Smooth muscle cell (in vitro differentiated cells): Measurements from ENCODE around the gene PRRX1. TPM values are rescaled to one million over a fixed set of nuclear protein-coding genes. Genes with fewer than 3 reads are reported as not detected.

Experiments used
- DNase-seq: peaks from one replicate; lab custom pipeline; 2025; ENCODE audit not compliant: unreplicated experiment; lab: John Stamatoyannopoulos, UW
- H2AFZ ChIP-seq: fragments of 200-600 bp; sonication (generic); 2 replicates; pipeline ENCODE4 v1.6.0; 2016; ENCODE audit warnings: antibody characterized with exemption, low read depth, mild to moderate bottlenecking
- H3F3A ChIP-seq: fragments of 200-600 bp; sonication (generic); 2 replicates; pipeline ENCODE4 v1.6.0; 2017; ENCODE audit warnings: antibody characterized with exemption, low read depth
- H3K27ac ChIP-seq: fragments of 200-600 bp; sonication (generic); 2 replicates; pipeline ENCODE4 v1.5.1; 2016; ENCODE audit warnings: low read depth, mild to moderate bottlenecking
- H3K27me3 ChIP-seq: fragments of 200-600 bp; sonication (generic); 2 replicates; pipeline ENCODE4 v1.6.1; 2016; ENCODE audit warnings: low read depth, mild to moderate bottlenecking
- H3K36me3 ChIP-seq: fragments of 200-600 bp; sonication (generic); 2 replicates; pipeline ENCODE4 v1.5.1; 2016; ENCODE audit warnings: low read depth
- H3K4me1 ChIP-seq: fragments of 200-600 bp; sonication (generic); 2 replicates; pipeline ENCODE4 v1.5.1; 2016; ENCODE audit warnings: low read depth
- H3K4me2 ChIP-seq: fragments of 200-600 bp; sonication (generic); 2 replicates; pipeline ENCODE4 v1.6.0; 2016; ENCODE audit warnings: mild to moderate bottlenecking
- H3K4me3 ChIP-seq: fragments of 200-600 bp; sonication (generic); 2 replicates; pipeline ENCODE4 v1.5.1; 2016; ENCODE audit warnings: mild to moderate bottlenecking
- H3K79me2 ChIP-seq: fragments of 200-600 bp; sonication (generic); 2 replicates; pipeline ENCODE4 v1.6.0; 2016; ENCODE audit warnings: low read depth, mild to moderate bottlenecking
- H3K9ac ChIP-seq: fragments of 200-600 bp; sonication (generic); 2 replicates; pipeline ENCODE4 v1.6.0; 2016; ENCODE audit warnings: low read depth
- H3K9me3 ChIP-seq: fragments of 200-600 bp; sonication (generic); replicated peaks from 2 replicates; pipeline ENCODE4 v1.5.1; 2016; ENCODE audit warnings: low read depth
- H4K20me1 ChIP-seq: fragments of 200-600 bp; sonication (generic); 2 replicates; pipeline ENCODE4 v1.6.0; 2016; ENCODE audit warnings: low read depth
- WGBS: methylation state at CpG from one replicate; pipeline ENCODE4 v1.1.7; 2016; ENCODE audit warnings: low lambda C conversion rate; 5-methylcytosine and 5-hydroxymethylcytosine counted together
- polyA plus RNA-seq: library from polyadenylated mRNA; unstranded; fragments of >200 nt; fragmentation: Nextera tagmentation; extraction: Ambion mirVana; gene quantifications from 2 replicates; pipeline ENCODE4 v1.2.1, GENCODE V29; 2016
- total RNA-seq: library from RNA; depleted of rRNA; stranded (reverse); fragments of >200 nt; gene quantifications from 2 replicates; pipeline ENCODE4 v1.2.3, GENCODE V29; 2014
- TF ChIP-seq, protein P1 (sequence below): fragments of 200-600 bp; sonication (generic); IDR thresholded peaks from 2 replicates; pipeline ENCODE4 v1.5.1; 2017; ENCODE audit warnings: borderline replicate concordance, mild to moderate bottlenecking, antibody characterized with exemption; ENCODE audit not compliant: insufficient read depth, poor library complexity, severe bottlenecking

The PRRX1 gene
- total and polyA plus RNA-seq, 2 experiments from 2014 or later: 31.9 to 59.6 TPM

DNA sequence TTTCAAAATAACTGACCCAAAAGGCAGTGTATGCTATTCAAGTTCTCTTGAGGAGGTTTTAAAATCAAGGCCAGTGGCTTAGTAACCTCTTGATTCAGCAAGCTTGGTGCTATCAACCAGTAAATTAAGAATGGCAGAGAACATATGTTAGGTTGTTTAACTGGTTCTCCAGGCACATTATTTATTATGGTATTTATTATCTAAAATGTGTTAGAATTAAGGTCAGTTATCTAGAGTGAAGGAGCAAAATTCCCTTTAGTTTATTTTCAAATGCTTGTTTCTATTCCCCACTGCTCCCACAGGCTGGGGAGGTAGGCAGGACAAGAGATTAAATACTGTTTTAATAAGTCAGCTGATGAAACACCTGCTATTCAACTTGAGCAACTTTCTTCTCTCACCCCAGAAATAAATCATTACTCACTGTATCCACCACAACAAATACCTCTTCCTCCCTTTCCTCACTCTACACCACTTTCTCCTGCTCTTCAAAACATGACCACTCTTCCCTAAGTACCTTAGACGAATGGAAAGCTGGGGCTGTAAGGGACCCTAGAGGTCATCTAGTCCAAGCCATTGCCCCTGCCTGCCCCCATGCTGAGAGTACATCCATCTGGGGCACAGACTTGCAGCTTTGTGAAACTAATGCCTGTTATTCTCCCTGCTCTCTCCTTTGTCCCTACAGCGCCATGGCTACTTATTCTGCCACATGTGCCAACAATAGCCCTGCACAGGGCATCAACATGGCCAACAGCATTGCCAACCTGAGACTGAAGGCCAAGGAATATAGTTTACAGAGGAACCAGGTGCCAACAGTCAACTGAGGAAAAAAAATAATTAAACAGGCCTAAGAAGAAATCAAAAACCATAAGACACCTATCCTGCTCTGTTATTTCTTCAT is 71.7 kb downstream of the PRRX1 start:
- Histone ChIP-seq H3K9ac (no peak overlapping the region), H4K20me1 (no peaks in the 10 kb centered on the region), H2AFZ (no peak overlapping the region), H3K27me3 (no peaks in the 10 kb centered on the region), H3F3A (peaks cover 7% of the 10 kb centered on the region), H3K79me2 (no peaks in the 10 kb centered on the region), H3K4me2 (peak overlapping the region; percentile 70), H3K36me3 (no peaks in the 10 kb centered on the region), H3K4me3 (no peak overlapping the region), H3K9me3 (no peaks in the 10 kb centered on the region), H3K27ac (peak overlapping the region; percentile 54), H3K4me1 (peaks cover 5% of the 10 kb centered on the region)
- WGBS: 95% methylated on average over 2 of the region's 2 CpGs
- DNase-seq: no peak
- TF ChIP-seq, protein P1, sequence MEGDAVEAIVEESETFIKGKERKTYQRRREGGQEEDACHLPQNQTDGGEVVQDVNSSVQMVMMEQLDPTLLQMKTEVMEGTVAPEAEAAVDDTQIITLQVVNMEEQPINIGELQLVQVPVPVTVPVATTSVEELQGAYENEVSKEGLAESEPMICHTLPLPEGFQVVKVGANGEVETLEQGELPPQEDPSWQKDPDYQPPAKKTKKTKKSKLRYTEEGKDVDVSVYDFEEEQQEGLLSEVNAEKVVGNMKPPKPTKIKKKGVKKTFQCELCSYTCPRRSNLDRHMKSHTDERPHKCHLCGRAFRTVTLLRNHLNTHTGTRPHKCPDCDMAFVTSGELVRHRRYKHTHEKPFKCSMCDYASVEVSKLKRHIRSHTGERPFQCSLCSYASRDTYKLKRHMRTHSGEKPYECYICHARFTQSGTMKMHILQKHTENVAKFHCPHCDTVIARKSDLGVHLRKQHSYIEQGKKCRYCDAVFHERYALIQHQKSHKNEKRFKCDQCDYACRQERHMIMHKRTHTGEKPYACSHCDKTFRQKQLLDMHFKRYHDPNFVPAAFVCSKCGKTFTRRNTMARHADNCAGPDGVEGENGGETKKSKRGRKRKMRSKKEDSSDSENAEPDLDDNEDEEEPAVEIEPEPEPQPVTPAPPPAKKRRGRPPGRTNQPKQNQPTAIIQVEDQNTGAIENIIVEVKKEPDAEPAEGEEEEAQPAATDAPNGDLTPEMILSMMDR: no peak

DNA sequence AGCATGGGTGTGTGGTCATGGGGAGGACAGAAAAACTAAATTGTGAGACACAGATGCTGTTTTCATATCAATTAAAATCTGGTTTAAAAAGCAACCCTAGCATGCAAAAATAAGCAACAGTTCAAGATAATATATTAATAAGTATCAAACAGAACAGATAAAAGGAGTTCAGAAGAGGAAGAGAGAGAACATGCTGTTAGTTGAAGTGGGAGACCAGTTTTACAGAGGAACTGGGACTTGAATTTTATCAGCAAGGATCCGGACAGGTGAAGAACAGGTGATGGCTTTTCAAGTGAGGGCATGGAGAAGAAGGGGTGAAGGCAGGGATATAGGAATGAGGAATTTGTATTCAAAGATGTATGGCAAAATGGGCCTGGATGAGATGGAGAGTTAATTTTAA is 75.9 kb downstream of the PRRX1 start:
- peaks cover 5% of the 10 kb centered on the region for H3K4me1 ChIP-seq
- H3K36me3 ChIP-seq: no peaks in the 10 kb centered on the region
- H3K4me3 ChIP-seq: no peak overlapping the region
- 93% methylated on average over 1 of the region's 1 CpG for WGBS
- no peak for DNase-seq
- H3F3A ChIP-seq: no peaks in the 10 kb centered on the region
- H3K9ac ChIP-seq: no peak overlapping the region
- H3K27me3 ChIP-seq: no peaks in the 10 kb centered on the region
- TF ChIP-seq, protein P1: no peak
- H3K27ac ChIP-seq: no peak overlapping the region
- no peak overlapping the region for H3K4me2 ChIP-seq
- no peaks in the 10 kb centered on the region for H4K20me1 ChIP-seq
- H2AFZ ChIP-seq: no peak overlapping the region
- H3K79me2 ChIP-seq: no peaks in the 10 kb centered on the region
- peaks cover 5% of the 10 kb centered on the region for H3K9me3 ChIP-seq

DNA sequence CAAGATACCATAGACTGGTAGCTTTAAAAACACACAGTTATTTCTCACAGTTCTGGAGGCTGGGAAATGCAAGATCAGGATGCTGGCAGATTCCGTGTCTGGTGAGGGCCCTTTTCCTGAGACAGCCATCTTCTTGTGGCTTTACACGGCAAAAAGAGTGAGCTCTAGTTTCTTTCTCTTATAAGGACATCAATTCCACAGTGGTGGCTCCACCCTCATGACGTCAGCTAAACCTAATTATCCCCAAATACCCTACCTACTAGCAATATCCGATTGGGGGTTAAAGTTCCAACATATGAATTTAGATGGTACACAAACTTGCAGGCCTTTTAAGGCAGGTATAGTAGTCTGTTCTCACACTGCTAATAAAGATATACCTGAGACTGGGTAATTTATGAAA is 77.7 kb downstream of the PRRX1 start:
- no peaks in the 10 kb centered on the region for H4K20me1 ChIP-seq
- H3F3A ChIP-seq: no peaks in the 10 kb centered on the region
- no peak overlapping the region for H2AFZ ChIP-seq
- H3K9me3 ChIP-seq: peaks cover 5% of the 10 kb centered on the region
- TF ChIP-seq, protein P1: no peak
- no peaks in the 10 kb centered on the region for H3K79me2 ChIP-seq
- H3K27ac ChIP-seq: no peak overlapping the region
- H3K27me3 ChIP-seq: no peaks in the 10 kb centered on the region
- H3K4me3 ChIP-seq: no peak overlapping the region
- no peaks in the 10 kb centered on the region for H3K4me1 ChIP-seq
- H3K9ac ChIP-seq: no peak overlapping the region
- H3K36me3 ChIP-seq: no peaks in the 10 kb centered on the region
- DNase-seq: no peak
- 92% methylated on average over 4 of the region's 4 CpGs for WGBS
- H3K4me2 ChIP-seq: no peak overlapping the region
